SH-SY5Y (cell line): ENCODE results near the gene CDH1.

Source experiments
- GATA2 ChIP-seq: IDR thresholded peaks from 2 replicates; pipeline ENCODE4 v1.6.1; 2011; ENCODE audit warnings: mild to moderate bottlenecking, low read depth, low read length
- GATA3 ChIP-seq: IDR thresholded peaks from 2 replicates; pipeline ENCODE4 v1.6.1; 2011; ENCODE audit warnings: low read depth, mild to moderate bottlenecking, low read length, moderate library complexity

DNA sequence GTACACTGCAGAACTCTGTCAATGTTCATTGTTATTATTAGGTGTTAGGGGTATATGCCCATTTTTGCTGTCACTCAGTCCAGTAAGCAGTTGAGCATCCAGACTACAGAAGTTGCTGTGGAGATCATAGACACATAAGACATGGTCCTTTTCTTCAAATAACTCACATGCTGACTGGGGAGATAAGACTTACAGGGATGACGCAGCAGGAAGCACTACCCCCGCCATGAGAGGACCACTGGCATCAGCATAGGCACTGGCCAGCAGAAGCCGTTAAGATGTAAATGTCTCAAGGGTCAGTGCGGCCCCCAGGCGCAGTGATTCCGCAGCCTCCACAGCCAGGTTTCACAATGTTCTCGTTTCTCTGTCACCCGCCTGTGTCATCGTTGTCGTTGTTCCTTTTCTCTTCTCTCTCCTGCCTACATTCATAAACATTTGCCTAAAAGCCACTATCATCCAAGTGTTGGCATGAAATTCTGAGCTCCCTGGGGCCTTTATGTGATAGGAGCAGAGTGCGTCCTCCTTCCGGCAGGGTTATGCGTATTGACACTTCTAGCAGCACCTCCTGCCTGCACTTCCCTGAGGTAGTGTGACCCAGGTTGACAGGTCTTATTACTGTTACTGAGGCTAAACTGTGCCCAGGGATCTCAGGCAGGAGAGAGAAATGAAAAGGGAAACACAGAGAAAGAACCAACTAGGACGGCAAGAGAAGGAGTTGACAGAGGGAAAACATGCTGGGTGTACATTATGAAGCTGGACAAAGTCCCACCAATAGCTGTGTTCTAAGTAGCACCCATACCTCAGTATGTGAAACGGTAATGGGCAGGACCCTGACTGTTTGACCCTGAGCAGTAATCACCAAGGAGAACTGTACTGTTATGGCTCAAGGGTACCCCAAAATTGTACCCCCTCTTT lies 124.1 kb downstream of the CDH1 start:
- TF ChIP-seq GATA3, result no peak
- TF ChIP-seq GATA2, result no peak
